SU-DHL-6 (cell line): ENCODE measurements around the gene CDC42EP4.

ENCODE experiments used
- EZH2phosphoT487 ChIP-seq: fragments of 200-600 bp; sonication (generic), shearing (Covaris generic); conservative IDR thresholded peaks from 2 replicates; pipeline ENCODE4 v1.6.1; 2018; ENCODE audit warnings: mild to moderate bottlenecking, antibody characterized with exemption, low read length, moderate library complexity, mixed read lengths
- TF ChIP-seq, protein P1 (sequence below): fragments of 200-600 bp; sonication (generic); IDR thresholded peaks from one replicate; pipeline ENCODE4 v1.5.1; 2017; ENCODE audit warnings: antibody characterized with exemption, mild to moderate bottlenecking, low read length, moderate library complexity; ENCODE audit not compliant: insufficient read depth, poor library complexity, severe bottlenecking

DNA sequence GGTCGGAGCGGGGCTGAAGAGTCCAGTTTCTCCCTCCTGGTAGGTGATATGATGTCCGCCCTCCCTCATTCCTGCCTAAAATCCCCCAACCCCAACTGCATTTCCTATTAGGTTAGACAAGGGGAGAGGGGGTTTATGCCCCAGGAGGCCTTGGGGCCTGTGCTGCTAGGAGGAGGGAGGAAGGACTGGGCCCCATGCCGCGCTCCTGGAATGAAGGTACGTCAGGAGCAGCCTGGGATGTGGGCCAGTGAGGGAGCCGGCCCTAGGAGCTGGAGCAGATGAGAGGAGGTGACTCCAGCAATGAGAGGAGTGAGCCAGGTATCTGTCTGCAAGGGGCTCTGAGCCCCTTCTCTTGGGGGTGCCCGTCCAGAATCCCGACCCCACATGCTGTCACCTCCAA, 46.9 kb upstream of the CDC42EP4 start:
- TF ChIP-seq, protein P1, sequence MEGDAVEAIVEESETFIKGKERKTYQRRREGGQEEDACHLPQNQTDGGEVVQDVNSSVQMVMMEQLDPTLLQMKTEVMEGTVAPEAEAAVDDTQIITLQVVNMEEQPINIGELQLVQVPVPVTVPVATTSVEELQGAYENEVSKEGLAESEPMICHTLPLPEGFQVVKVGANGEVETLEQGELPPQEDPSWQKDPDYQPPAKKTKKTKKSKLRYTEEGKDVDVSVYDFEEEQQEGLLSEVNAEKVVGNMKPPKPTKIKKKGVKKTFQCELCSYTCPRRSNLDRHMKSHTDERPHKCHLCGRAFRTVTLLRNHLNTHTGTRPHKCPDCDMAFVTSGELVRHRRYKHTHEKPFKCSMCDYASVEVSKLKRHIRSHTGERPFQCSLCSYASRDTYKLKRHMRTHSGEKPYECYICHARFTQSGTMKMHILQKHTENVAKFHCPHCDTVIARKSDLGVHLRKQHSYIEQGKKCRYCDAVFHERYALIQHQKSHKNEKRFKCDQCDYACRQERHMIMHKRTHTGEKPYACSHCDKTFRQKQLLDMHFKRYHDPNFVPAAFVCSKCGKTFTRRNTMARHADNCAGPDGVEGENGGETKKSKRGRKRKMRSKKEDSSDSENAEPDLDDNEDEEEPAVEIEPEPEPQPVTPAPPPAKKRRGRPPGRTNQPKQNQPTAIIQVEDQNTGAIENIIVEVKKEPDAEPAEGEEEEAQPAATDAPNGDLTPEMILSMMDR: no peak
- no peak for TF ChIP-seq EZH2phosphoT487
